ENCODE results near the gene KRTAP5-5. TPM values are rescaled to one million over a fixed set of nuclear protein-coding genes. Genes with fewer than 3 reads are reported as not detected.
"Not testable (repeated sequence)": the region's sequence is repeated elsewhere in the genome, so short reads cannot be mapped to it uniquely, and the experiment has no call there.

KRTAP5-5 gene
- total RNA-seq, 2 donors from 2014 or later, result not detected

DNA sequence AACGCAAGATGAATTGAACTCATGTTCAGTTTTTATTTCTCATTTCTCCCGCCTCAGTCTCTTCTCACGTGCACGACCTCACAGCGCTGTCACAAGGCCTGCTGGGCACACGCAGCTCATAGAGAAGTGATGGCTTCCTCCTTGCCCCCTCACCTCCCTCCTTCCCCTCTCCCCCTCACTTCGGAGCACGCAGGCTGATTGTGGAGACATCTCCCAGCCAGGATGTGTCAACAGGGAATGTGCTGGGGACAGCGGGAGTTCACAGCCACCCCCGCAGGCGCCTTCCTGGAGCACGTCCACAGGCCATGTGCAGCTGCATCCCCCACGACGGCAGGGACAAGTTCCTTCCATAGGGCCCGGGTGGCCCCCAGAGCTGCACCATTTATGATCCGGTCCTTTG is 38.3 kb downstream of the KRTAP5-5 start:
- peaks cover 44% of the 10 kb centered on the region for H3K27me3 Mint-ChIP-seq (ENCODE audit: insufficient read depth)
- H3K9me3 Mint-ChIP-seq, result no peaks in the 10 kb centered on the region
- no peaks in the 10 kb centered on the region for H3K9me3 ChIP-seq (ENCODE audit: control insufficient read depth, low read length)
- peaks cover 5% of the 10 kb centered on the region for H3K4me1 Mint-ChIP-seq
- no peaks in the 10 kb centered on the region for H3K36me3 ChIP-seq (ENCODE audit: control insufficient read depth, insufficient read depth, low read length)
- no peaks in the 10 kb centered on the region for H3K36me3 Mint-ChIP-seq (ENCODE audit: low read depth)
- no peak overlapping the region for H3K27ac Mint-ChIP-seq
- H3K4me3 Mint-ChIP-seq, result no peak overlapping the region
- H3K27me3 ChIP-seq (ENCODE audit: control insufficient read depth, insufficient read depth, low read length, poor library complexity, severe bottlenecking), result peaks cover 38% of the 10 kb centered on the region
- H3K4me3 ChIP-seq (ENCODE audit: low read length), result no peak overlapping the region
- DNase-seq, result no peak
- H3K4me1 ChIP-seq (ENCODE audit: control insufficient read depth, insufficient read depth, low read length), result peaks cover 4% of the 10 kb centered on the region
- TF ChIP-seq, protein P1, sequence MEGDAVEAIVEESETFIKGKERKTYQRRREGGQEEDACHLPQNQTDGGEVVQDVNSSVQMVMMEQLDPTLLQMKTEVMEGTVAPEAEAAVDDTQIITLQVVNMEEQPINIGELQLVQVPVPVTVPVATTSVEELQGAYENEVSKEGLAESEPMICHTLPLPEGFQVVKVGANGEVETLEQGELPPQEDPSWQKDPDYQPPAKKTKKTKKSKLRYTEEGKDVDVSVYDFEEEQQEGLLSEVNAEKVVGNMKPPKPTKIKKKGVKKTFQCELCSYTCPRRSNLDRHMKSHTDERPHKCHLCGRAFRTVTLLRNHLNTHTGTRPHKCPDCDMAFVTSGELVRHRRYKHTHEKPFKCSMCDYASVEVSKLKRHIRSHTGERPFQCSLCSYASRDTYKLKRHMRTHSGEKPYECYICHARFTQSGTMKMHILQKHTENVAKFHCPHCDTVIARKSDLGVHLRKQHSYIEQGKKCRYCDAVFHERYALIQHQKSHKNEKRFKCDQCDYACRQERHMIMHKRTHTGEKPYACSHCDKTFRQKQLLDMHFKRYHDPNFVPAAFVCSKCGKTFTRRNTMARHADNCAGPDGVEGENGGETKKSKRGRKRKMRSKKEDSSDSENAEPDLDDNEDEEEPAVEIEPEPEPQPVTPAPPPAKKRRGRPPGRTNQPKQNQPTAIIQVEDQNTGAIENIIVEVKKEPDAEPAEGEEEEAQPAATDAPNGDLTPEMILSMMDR (conservative IDR thresholded peaks at IDR 0.05), result no peak
- no peak overlapping the region for H3K9ac ChIP-seq (ENCODE audit: extremely low read depth, low read length, poor library complexity, severe bottlenecking)
- 67 to 68% methylated on average over 12 to 16 of the region's 16 CpGs for WGBS, 2 experiments (ENCODE audit: insufficient coverage in 1 of 2, insufficient read length in 1 of 2)
- H3K27ac ChIP-seq (ENCODE audit: low read depth, low read length), result no peak overlapping the region

DNA sequence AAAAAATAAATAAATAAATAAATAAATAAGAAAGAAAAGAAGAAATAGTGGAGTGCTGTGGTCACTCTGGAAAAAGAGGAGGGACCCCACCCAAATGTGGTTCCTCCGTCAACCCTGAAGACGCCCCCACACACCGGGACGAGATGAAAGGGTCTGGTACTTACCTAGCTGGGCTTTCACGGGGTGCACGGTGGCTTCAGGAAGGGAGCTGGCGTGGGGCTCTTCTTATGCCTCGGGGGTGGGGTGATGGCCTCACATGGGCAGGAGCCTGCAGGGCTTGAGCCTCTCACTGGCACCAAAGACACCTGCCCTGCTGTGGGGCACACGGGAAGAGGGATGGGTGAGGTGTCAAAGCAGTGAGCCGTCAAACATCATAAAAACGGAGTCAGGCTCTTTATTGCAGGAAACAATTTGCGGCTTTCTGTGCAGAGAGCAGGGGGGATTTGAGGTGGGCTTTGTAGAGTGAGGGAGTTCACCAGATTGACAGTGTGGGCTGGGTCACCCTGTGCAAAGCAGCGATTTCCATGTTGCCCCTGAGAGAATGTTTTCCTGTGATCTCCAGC is 39.4 kb downstream of the KRTAP5-5 start:
- H3K9me3 Mint-ChIP-seq, result no peaks in the 10 kb centered on the region
- no peak for DNase-seq
- H3K4me1 Mint-ChIP-seq, result peaks cover 5% of the 10 kb centered on the region
- H3K27me3 Mint-ChIP-seq (ENCODE audit: insufficient read depth), result peaks cover 52% of the 10 kb centered on the region
- no peak overlapping the region for H3K4me3 Mint-ChIP-seq
- peaks cover 4% of the 10 kb centered on the region for H3K4me1 ChIP-seq (ENCODE audit: control insufficient read depth, insufficient read depth, low read length)
- 86 to 88% methylated on average over 8 to 13 of the region's 13 CpGs for WGBS, 2 experiments (ENCODE audit: insufficient coverage in 1 of 2, insufficient read length in 1 of 2)
- H3K9ac ChIP-seq (ENCODE audit: extremely low read depth, low read length, poor library complexity, severe bottlenecking), result no peak overlapping the region
- TF ChIP-seq, protein P1 (conservative IDR thresholded peaks at IDR 0.05), result no peak
- no peak overlapping the region for H3K27ac Mint-ChIP-seq
- no peaks in the 10 kb centered on the region for H3K36me3 Mint-ChIP-seq (ENCODE audit: low read depth)
- H3K9me3 ChIP-seq (ENCODE audit: control insufficient read depth, low read length), result no peaks in the 10 kb centered on the region
- H3K4me3 ChIP-seq (ENCODE audit: low read length), result no peak overlapping the region
- no peaks in the 10 kb centered on the region for H3K36me3 ChIP-seq (ENCODE audit: control insufficient read depth, insufficient read depth, low read length)
- H3K27ac ChIP-seq (ENCODE audit: low read depth, low read length), result no peak overlapping the region
- H3K27me3 ChIP-seq (ENCODE audit: control insufficient read depth, insufficient read depth, low read length, poor library complexity, severe bottlenecking), result peaks cover 49% of the 10 kb centered on the region

- no peaks in the 10 kb centered on the region for H3K9me3 Mint-ChIP-seq
- H3K27ac Mint-ChIP-seq, result no peak overlapping the region
- Histone ChIP-seq H3K4me3 (ENCODE audit: low read length) (no peak overlapping the region), H3K36me3 (ENCODE audit: control insufficient read depth, insufficient read depth, low read length) (no peaks in the 10 kb centered on the region), H3K27me3 (ENCODE audit: control insufficient read depth, insufficient read depth, low read length, poor library complexity, severe bottlenecking) (peaks cover 56% of the 10 kb centered on the region), H3K4me1 (ENCODE audit: control insufficient read depth, insufficient read depth, low read length) (peaks cover 4% of the 10 kb centered on the region), H3K9me3 (ENCODE audit: control insufficient read depth, low read length) (no peaks in the 10 kb centered on the region), H3K27ac (ENCODE audit: low read depth, low read length) (no peak overlapping the region), H3K9ac (ENCODE audit: extremely low read depth, low read length, poor library complexity, severe bottlenecking) (no peak overlapping the region)
- H3K27me3 Mint-ChIP-seq (ENCODE audit: insufficient read depth), result peaks cover 58% of the 10 kb centered on the region
- peaks cover 5% of the 10 kb centered on the region for H3K4me1 Mint-ChIP-seq
- no peak overlapping the region for H3K4me3 Mint-ChIP-seq
- TF ChIP-seq, protein P1 (conservative IDR thresholded peaks at IDR 0.05), result no peak
- no peaks in the 10 kb centered on the region for H3K36me3 Mint-ChIP-seq (ENCODE audit: low read depth)
- 90 to 95% methylated on average over 19 to 21 of the region's 21 CpGs for WGBS, 2 experiments (ENCODE audit: insufficient coverage in 1 of 2, insufficient read length in 1 of 2)
- no peak for DNase-seq
These were observed 40.1 kb downstream of the KRTAP5-5 start for GRCh38 chr11:1669546-1670218.

DNA sequence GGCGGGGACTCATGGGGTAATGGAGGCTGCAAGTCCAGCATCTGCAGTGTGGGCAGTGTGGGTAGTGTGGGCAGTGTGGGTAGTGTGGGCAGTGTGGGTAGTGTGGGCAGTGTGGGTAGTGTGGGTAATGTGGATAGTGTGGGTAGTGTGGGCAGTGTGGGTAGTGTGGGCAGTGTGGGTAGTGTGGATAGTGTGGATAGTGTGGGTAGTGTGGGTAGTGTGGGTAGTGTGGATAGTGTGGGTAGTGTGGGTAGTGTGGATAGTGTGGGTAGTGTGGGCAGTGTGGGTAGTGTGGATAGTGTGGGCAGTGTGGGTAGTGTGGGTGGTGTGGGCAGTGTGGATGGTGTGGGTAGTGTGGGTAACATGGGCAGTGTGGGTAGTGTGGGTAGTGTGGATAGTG is 40.9 kb downstream of the KRTAP5-5 start:
- H3K9me3 Mint-ChIP-seq; H3K4me3 ChIP-seq (ENCODE audit: low read length); H3K27ac ChIP-seq (ENCODE audit: low read depth, low read length); DNase-seq; H3K36me3 ChIP-seq (ENCODE audit: control insufficient read depth, insufficient read depth, low read length); H3K4me1 ChIP-seq (ENCODE audit: control insufficient read depth, insufficient read depth, low read length); H3K27ac Mint-ChIP-seq; H3K4me1 Mint-ChIP-seq; H3K4me3 Mint-ChIP-seq; H3K9me3 ChIP-seq (ENCODE audit: control insufficient read depth, low read length); H3K9ac ChIP-seq (ENCODE audit: extremely low read depth, low read length, poor library complexity, severe bottlenecking); H3K36me3 Mint-ChIP-seq (ENCODE audit: low read depth): not testable (repeated sequence)
- H3K27me3 Mint-ChIP-seq (ENCODE audit: insufficient read depth), result peaks cover 59% of the 10 kb centered on the region
- H3K27me3 ChIP-seq (ENCODE audit: control insufficient read depth, insufficient read depth, low read length, poor library complexity, severe bottlenecking), result peaks cover 61% of the 10 kb centered on the region
- 94% methylated on average over 1 of the region's 1 CpG; no CpG with 5 or more reads in 1 of the 2 experiments for WGBS, 2 experiments (ENCODE audit: insufficient coverage in 1 of 2, insufficient read length in 1 of 2)
